CD4-positive, alpha-beta T cell treated with Interleukin-21 for 1 hour (primary cell): ENCODE data around the gene YPEL4.

Experiments used
- DNase-seq: peaks from one replicate; pipeline ENCODE4 v3.0.0-alpha.2; 2020

The YPEL4 gene

DNA sequence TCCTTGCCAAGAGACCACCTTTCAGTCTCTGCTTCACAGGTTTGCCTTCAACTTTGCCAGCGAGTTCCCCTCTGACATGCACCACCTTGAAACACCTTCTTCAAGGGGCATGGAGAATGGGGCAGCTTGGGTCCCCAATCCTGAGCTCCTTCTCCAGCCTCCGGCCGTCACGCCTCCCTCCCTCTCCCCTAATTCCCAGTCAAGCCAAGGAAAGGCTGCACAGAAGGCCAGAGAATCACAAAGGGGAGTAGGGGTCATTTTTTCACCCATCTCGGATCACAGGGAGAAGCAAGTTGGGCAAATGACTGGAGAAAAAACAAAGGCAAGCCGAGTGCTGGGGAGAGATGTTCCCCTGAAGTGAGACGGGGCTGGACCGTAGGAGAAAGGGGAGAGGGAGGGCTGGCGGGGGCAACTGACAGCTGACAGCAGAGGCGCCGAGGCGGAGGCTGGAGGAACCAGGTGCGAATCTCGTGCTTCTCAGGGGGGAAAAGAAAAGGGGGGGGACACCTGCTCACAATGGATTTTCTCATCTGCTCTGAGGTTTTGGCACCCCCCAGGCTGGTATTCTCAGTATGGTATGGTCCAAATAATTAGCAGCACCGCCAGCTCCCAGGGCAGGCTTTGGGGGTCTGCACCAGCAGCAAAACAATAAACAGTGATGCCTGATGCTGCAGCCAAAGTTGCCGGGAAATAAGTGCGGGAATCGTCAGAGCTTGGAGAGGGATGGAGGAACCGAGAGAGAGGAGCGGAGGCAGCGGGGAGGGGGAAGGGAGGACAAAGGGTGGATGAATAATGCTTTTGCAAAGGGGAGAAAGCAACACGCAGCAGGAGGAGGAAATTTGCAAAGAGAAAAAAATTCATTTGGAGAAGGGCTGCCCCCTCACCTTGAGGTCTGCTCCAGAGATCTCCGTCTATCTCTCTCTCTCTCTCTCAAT lies 644 bp downstream of the YPEL4 start:
- DNase-seq = no peak

DNA sequence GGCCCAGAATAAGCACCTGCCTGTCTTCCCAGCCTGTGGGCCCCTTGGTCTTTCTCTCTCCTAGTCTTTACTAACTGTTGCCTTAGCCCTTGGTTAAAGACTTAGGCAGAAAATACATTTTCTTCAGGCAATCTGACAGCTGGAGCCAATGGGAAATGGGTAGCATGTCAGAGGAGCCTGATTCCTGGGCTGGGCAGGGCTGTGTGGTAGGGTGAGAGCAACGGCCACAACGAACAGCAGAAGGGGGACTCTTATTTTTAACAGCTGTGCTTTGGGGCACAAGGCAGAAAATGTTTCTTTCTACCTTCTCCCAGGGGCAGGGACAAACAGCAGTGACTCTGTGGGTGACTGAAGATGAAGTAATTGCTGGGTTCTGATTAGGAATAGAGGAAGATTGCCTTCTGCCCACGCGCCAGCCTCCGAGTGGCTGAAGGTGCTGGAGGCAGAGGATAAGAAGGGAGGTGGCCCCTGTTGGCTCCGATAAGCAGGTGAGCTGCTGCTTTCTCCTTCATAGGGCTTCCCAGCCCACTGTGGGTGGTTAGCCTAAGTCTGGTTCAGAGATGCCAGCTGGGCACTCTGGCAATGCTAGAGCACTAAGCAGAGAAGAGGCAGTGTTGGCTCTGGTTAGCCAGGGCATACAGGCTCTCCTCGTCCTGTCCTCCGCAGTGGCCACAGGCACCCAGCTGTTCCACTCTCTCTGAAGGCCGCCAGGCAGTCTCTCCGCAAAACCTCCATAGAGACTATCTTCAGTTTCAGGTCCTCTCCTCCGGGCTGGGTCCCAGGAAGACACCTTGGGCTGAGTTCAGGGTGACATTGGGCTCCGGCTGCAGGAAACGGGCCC lies 1.5 kb downstream of the YPEL4 start:
- DNase-seq = no peak

DNA sequence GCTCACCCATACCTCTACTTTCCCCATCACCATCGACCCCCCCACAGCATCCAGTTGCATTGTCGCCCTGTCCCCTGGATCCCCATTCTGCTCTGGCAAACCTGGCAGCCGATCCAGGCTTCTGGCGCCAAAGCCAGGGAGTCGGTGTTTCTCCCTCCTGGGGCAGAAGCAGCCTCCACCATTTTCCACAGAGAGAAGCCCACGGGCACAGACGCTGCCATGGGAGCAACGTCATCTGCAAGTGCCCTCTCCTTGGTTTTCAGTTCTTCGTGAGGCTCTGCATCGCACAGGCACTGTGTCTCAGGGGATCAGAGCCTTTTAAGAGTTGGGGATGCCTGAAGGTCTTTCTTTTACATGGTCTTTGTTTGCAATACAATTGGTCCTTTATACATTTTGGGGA lies 2.3 kb downstream of the YPEL4 start:
- DNase-seq = no peak

- no peak for DNase-seq
Measured at GRCh38 chr11:57646799-57647303, 2.9 kb downstream of the YPEL4 start.

- no peak for DNase-seq
Measured at GRCh38 chr11:57646194-57646798, 3.4 kb downstream of the YPEL4 start.

- no peak for DNase-seq
Measured at GRCh38 chr11:57645689-57646085, 4.0 kb downstream of the YPEL4 start.

DNA sequence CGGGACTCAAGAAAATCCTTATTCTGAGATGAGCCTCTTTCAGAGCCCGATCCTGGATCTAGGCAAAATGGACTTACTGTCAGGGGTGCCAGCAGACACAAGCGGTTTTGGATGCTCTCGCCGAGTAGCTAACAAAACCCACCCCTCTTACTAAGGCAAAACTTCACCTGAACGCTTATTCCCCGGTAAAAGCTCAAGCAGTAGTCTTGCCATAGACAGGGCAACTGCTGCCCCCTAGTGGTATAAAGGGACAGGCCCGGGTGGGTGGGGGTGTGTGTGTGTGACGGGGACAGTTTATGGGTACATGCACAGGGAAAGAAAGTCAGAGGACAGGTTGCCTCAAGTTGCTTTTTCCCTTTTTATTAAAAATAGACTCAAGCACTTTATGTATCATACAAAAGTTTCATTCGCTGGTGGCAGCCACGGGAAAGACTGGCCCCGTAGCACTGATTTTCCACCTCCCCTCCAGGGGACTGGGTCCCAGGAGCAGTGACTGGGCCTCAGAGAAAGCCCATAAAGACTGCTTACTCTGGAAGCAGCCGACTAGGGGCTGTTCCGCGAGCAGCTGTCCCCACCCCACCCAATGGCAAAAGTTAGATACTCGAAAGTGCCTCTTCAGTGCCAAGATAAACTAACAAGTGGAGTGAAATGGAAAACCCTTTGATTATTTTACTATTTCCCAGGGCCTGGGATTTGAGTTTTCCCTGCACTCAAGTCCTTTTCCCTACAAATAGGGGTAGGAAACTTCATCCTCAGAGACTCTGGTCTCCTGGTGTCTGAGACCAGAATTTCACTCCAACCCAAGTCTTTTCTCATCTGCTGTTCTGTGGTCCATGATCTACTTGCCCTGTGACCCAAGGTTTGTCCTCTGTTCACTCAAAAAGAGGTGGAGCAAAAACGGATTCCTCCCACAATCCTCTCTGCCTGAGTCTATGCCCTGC lies 4.7 kb downstream of the YPEL4 start:
- DNase-seq = peak; percentile 90

- no peak for DNase-seq
Measured at GRCh38 chr11:57643802-57644201, 5.9 kb downstream of the YPEL4 start.

DNA sequence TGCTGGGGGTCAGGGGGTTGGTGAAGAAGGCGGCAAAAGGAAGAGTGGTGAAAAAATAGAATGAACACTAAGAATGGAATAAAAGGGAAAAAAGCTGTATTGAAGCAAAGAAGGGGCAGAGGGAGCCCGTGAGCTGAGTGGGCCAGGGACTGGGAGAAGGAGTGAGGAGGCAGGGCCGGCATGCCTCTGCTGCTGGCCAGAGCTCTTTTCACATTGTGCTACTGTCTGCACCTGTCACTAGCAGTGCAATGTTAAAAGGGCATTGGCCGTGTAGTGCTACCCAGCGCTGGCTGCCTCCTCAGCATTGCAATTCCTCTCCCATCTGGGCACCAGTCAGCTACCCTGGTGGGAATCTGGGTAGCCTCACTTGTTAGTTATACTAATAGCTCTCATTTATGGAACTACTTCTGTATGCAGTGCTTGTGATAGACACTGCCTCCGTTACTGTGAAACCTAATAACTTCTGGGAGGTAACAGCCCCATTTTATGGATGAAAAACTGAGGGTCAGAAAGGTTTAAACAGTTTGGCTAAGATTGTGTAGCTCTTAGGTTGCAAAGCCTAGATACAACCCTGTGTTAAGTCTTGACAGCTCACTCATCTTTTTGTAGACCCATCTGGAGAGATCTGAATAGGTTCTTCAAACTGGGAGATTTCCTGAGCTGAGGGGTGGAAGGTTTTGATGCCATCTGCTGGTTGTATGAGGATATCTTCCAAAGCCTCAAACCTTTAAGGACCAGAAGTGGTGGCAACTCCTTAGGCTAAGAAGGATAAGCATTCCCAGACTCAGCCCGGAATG lies 8.5 kb downstream of the YPEL4 start:
- peak; percentile 53 for DNase-seq

GRCh38 chr11:57640068-57640800 lies 9.5 kb downstream of the YPEL4 start:
- DNase-seq = no peak

DNA sequence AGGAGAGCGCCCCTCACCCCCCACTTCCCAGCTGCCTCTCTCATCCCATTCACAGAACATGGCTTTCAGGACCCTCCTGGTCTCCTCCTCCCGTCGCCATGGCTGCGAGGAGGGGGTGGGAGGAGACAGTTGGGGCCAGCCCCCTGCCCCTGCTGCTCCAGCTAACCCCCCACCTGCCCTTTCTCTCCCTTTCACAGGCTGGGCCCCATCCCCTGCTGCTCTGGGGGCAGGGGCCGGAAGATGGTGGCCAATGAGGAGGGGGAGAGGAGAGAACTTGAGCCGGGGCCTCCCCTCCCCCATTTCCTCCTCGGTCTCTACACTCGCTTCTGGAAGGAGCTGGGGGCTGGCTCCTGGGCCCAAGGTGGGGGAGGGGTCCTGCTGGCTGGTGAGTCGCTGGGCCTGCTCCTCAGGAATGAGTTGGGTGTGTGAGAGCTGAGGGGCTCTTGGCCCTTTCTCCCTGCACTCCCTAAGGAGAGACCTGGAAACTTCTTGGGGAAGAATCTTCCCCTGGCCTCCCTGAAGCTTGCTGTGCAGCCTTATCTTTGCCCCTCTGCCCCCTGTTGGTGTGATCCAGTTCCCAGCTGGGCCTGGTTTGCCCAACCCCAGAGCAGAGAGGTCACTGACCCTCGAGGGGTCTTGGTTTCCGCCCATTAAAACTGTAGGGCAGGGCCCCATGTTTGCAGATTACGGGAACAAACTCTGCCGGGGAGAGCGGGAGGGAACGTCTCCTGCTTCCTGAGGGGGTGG lies 10.2 kb downstream of the YPEL4 start:
- DNase-seq = no peak

DNA sequence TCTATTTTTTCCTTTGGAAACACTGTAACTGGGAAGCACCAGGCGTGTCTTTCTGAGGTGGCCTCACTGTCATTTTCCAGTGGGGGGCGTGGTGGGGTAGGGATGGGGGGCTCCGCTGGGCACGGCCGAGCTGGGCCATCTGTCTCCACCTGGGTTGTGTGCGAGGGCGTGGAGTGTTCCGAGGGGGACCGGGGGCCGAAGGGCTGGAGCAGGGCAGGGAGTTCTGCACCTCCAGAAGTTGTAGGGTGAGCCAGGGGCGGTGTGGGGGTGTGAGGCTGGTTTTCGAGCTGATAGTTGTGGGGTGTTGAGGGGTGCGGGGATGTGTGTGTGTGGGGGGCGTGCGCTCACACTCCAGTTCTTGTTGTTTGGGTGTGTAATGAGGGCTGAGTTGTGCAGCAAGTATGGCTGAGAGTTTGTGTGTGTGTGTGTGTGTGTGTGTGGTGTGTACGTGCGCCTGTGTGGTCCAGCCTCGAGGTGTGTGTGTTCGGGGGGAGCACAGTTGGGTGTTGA lies 10.8 kb downstream of the YPEL4 start:
- DNase-seq = no peak

GRCh38 chr11:57638005-57638781 lies 11.5 kb downstream of the YPEL4 start:
- no peak for DNase-seq

DNA sequence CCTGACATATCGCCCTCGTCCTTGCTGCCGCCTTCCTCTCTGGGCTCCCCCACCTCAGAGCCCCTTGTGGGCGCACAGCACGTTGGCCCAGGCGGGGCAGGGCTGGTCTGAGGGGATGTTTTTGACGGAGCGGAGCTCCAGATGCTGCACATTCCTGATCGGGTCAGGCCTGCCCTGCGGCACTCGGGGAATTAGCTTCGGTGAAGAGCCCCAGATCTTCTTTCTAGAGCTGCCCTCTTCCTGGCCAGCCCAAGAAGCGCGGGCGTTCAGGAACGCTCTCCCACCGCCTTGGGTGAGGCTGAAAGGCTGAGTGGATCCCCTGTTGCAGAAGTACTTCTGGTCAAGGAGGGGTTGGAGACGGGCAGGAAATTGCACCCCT lies 12.1 kb downstream of the YPEL4 start:
- no peak for DNase-seq

DNA sequence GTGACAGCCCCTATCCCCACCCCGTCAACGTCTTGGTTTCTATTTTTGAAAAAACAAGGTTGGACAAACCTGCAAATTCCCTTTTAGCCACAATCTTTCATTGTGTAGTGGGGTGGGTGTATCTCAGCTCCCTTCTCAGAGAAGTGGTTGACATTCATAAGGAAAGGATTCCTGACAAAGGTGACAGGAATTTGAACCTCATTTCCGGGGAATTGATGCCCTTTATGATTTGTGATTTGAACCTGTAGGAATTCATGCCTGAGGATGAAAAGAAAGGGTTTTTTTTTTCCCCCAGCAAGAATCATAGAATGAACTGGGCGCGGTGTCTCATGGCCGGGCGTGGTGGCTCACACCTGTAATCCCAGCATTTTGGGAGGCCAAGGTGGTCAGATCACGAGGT lies 14.5 kb downstream of the YPEL4 start:
- no peak for DNase-seq

DNA sequence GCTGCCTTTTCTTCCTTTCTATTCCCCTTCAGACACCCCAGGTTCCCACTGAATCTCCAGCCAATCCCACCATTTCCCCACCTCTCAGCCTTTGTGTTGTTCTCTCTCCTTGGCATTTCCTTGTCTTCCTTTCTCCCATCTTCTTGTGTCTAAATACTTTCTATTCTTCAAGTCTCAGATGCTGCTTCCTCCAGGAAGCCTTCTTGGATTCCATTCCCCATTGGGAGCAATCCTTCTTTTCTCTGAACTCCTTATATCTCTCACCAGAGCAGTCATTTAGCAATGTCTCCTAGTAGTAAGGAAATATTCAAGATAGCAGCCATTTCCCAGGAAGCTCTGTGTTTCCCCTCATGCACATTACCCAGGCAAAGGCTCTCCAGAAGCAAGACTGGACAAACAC lies 15.4 kb downstream of the YPEL4 start:
- DNase-seq = no peak

GRCh38 chr11:57633394-57634070 lies 16.2 kb downstream of the YPEL4 start:
- DNase-seq = no peak

DNA sequence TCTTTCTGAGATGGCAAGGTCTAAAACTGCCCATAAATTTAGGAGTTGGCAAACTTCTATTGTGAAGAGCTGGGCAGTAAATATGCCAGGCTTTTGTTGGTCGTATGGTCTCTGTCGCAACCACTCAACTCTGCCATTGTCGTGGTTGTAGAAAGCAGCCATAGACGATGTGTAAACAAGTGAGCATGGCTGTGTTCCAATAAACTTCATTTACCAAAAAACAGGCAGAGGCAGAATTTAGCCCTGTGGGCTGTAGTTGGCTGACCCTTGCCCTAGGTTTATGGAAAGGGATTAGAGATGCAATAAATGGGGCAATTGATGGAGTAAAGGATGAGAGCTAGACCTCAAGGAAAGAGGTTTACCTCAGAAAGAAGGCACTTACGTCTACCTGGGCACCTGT lies 17.6 kb downstream of the YPEL4 start:
- no peak for DNase-seq
